Neural crest cell (in vitro differentiated cells): ENCODE measurements around the gene PCGF3. TPM values are rescaled to one million over a fixed set of nuclear protein-coding genes. Genes with fewer than 3 reads are reported as not detected.

Source experiments
- DNase-seq: peaks from one replicate; pipeline ENCODE4 v3.0.0; 2021; ENCODE audit warnings: low read depth, mixed read lengths, low spot score
- H3K27ac Mint-ChIP-seq: one replicate; pipeline ENCODE4 v1.8.0; 2021; ENCODE audit warnings: mild to moderate bottlenecking, mixed read lengths; ENCODE audit not compliant: unreplicated experiment
- H3K27me3 Mint-ChIP-seq: 2 replicates; pipeline ENCODE4 v1.8.0; 2021; ENCODE audit warnings: low read depth, mild to moderate bottlenecking, mixed read lengths
- H3K36me3 Mint-ChIP-seq: 2 replicates; pipeline ENCODE4 v1.8.0; 2021; ENCODE audit warnings: low read depth, mild to moderate bottlenecking, mixed read lengths
- H3K4me1 Mint-ChIP-seq: 2 replicates; pipeline ENCODE4 v1.8.0; 2021; ENCODE audit warnings: mixed read lengths
- H3K4me3 Mint-ChIP-seq: one replicate; pipeline ENCODE4 v1.8.0; 2021; ENCODE audit warnings: mild to moderate bottlenecking, mixed read lengths
- H3K9me3 Mint-ChIP-seq: 2 replicates; pipeline ENCODE4 v1.8.0; 2021; ENCODE audit warnings: mixed read lengths
- long read RNA-seq: library from polyadenylated mRNA; unstranded; transcript quantifications from one replicate; pipeline ENCODE4 v2.0.0, GENCODE V29; 2020
- total RNA-seq: library from RNA; stranded (reverse); gene quantifications from 2 replicates; pipeline ENCODE4 v1.2.1, GENCODE V29; 2021
- TF ChIP-seq, protein P1 (sequence below): fragments of 200-600 bp; sonication (generic); conservative IDR thresholded peaks from 2 replicates; pipeline ENCODE4 v1.5.0; 2021; ENCODE audit warnings: antibody characterized with exemption, mild to moderate bottlenecking

The PCGF3 gene, protein sequence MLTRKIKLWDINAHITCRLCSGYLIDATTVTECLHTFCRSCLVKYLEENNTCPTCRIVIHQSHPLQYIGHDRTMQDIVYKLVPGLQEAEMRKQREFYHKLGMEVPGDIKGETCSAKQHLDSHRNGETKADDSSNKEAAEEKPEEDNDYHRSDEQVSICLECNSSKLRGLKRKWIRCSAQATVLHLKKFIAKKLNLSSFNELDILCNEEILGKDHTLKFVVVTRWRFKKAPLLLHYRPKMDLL
- total RNA-seq, result 58.5 and 61.2 TPM in 2 replicates
- long read RNA-seq, full-length matches to known transcripts, result 17 of 27 reads
- long read RNA-seq, partial matches to known transcripts, result 5 of 27 reads
- long read RNA-seq, other reads (novel, unspliced or antisense), result 5 of 27 reads

DNA sequence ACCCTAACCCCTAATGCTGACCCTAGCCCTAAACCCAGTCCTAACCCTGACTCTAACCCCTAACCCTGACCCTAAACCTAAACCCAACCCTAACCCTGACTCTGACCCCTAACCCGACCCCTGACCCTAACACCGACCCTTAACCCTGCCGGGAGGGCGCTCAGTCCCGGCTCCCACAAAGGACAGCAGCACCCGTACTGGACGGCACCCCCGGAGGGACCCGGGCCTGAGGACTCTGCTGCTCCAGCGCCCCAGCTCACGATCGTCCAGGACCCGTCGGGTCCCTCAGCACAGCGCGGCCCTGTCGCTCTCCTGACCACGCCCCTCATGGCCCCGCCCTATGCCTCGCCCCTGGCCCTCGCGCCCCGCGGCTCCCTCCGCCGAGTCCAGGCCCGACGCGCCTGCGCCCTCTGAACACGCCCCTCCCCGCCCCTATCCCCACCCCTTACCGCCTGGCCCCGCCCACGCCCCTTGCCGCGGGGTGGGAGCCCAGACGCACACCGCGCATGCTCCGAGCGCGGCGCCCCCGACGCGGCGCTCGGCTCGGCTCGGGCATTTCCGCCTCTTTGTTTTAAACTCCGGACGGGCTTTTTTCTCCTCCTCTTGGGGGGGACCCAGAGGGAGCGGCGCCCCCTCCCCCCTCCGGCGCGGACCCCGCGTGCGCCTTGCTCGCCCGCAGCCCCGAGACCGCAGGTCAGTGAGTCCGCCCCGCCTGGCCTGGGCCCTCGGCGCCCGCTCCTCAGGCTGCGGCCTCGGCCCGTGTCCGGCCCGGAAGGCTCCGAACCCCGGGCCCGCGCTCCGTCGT, at the start of gene PCGF3:
TSS of gene PCGF3 (plus strand) at position 555 of the 805 bp plus-strand sequence. CDS start 27,849 bp downstream, outside the sequence.
- TF ChIP-seq, protein P1, sequence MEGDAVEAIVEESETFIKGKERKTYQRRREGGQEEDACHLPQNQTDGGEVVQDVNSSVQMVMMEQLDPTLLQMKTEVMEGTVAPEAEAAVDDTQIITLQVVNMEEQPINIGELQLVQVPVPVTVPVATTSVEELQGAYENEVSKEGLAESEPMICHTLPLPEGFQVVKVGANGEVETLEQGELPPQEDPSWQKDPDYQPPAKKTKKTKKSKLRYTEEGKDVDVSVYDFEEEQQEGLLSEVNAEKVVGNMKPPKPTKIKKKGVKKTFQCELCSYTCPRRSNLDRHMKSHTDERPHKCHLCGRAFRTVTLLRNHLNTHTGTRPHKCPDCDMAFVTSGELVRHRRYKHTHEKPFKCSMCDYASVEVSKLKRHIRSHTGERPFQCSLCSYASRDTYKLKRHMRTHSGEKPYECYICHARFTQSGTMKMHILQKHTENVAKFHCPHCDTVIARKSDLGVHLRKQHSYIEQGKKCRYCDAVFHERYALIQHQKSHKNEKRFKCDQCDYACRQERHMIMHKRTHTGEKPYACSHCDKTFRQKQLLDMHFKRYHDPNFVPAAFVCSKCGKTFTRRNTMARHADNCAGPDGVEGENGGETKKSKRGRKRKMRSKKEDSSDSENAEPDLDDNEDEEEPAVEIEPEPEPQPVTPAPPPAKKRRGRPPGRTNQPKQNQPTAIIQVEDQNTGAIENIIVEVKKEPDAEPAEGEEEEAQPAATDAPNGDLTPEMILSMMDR, result no peak
- Mint-ChIP-seq H3K27ac (no peak within 1 kb of the TSS), H3K9me3 (peaks cover 2% of the 10 kb centered on the region), H3K36me3 (peaks cover 17% of the 10 kb centered on the region), H3K27me3 (no peaks in the 10 kb centered on the region), H3K4me1 (peaks cover 20% of the 10 kb centered on the region), H3K4me3 (peak within 1 kb of the TSS; percentile 86)
- DNase-seq, result peak; percentile 99

DNA sequence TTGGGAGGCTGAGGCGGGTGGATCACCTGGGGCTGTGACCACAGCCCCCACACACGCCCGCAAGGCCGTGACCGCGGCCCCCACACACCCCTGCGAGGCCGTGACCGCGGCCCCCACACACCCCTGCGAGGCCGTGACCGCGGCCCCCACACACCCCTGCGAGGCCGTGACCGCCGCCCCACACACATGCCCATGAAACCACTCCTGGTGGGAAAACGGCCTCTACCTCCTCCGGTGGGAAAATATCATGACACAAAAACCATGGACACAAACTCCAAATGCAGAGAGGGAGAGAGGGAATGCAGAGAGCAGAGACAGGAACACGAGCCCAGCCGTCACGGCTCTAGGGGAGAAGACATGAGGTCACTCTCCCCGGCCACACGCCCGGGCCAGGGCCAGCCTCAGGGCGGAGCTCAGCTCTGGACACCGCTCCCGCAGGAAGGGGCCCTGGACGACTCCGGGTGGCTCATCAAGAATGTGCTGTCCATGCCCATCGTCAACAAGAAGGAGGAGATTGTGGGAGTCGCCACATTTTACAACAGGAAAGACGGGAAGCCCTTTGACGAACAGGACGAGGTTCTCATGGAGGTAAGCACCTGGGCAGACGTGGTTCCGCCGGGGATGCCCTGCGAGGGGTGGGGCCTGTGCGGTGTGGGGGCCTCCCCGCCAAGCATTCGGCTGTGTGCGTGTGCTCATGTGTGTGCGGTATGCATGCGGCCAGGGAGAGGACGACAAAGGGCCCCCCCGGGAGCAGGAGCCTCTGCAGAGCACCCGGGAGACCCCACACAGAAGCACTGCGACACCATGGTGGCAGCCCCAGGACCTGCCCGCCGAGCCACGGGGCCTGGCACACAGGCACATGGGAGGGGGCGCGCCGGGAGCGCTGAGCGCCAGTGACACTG, 48.9 kb upstream of the PCGF3 start:
- Mint-ChIP-seq H3K27ac (no peak overlapping the region), H3K4me3 (no peak overlapping the region), H3K27me3 (no peaks in the 10 kb centered on the region)

DNA sequence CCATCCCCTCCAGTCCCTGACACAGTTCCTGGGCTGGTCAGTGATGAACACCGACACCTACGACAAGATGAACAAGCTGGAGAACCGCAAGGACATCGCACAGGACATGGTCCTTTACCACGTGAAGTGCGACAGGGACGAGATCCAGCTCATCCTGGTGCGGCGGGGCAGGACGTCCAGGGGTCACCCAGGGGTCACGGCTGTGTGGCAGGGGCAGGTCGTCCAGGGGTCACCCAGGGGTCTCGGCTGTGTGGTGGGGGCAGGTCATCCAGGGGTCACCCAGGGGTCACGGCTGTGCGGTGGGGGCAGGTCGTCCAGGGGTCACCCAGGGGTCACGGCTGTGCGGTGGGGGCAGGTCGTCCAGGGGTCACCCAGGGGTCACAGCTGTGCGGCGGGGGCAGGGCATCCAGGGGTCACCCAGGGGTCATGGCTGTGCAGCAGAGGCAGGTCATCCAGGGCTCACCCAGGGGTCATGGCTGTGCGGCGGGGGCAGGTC, 48.2 kb upstream of the PCGF3 start:
- TF ChIP-seq, protein P1, result no peak
- no peak for DNase-seq
- Mint-ChIP-seq H3K4me3 (no peak overlapping the region), H3K27ac (no peak overlapping the region), H3K4me1 (peaks cover 3% of the 10 kb centered on the region), H3K27me3 (no peaks in the 10 kb centered on the region), H3K36me3 (peaks cover 8% of the 10 kb centered on the region), H3K9me3 (peaks cover 12% of the 10 kb centered on the region)

More for the DNA sequence above, 48.9 kb upstream of the PCGF3 start:
- DNase-seq, result no peak
- peaks cover 12% of the 10 kb centered on the region for H3K9me3 Mint-ChIP-seq
- H3K36me3 Mint-ChIP-seq, result peaks cover 8% of the 10 kb centered on the region
- H3K4me1 Mint-ChIP-seq, result peaks cover 3% of the 10 kb centered on the region
- TF ChIP-seq, protein P1, result no peak

- DNase-seq, result no peak
- Mint-ChIP-seq H3K36me3 (peaks cover 8% of the 10 kb centered on the region), H3K4me1 (peaks cover 3% of the 10 kb centered on the region), H3K4me3 (no peak overlapping the region), H3K27ac (no peak overlapping the region), H3K9me3 (peaks cover 12% of the 10 kb centered on the region), H3K27me3 (no peaks in the 10 kb centered on the region)
- TF ChIP-seq, protein P1, result no peak
Observed at GRCh38 chr4:657834-658667, 47.6 kb upstream of the PCGF3 start.
